Esophagus squamous epithelium (tissue), 5 donors: ENCODE data around the gene PEX5. TPM values are rescaled to one million over a fixed set of nuclear protein-coding genes. Genes with fewer than 3 reads are reported as not detected.

Experiments used
- DNase-seq: peaks from one replicate; lab custom pipeline; 2025; lab: John Stamatoyannopoulos, UW
- H3K27ac ChIP-seq, 4 donors: fragments of 200-600 bp; sonication (generic); one replicate each; pipeline ENCODE4 v1.5.1; 2016 to 2019; ENCODE audit warnings: mild to moderate bottlenecking in 1 of 4
- H3K27me3 ChIP-seq, 4 donors: fragments of 200-600 bp; sonication (generic); 1 replicate in 3 of 4; 2 replicates in 1 of 4; pipeline versions ENCODE4 v1.5.1 to v1.6.0; 2017 to 2021; ENCODE audit warnings: antibody characterized with exemption in 1 of 4
- H3K36me3 ChIP-seq, 3 donors: fragments of 200-600 bp; sonication (generic); one replicate each; pipeline ENCODE4 v1.5.1; 2016 to 2019
- H3K4me1 ChIP-seq, 3 donors: fragments of 200-600 bp; sonication (generic); one replicate each; pipeline ENCODE4 v1.5.1; 2017 to 2019
- H3K4me3 ChIP-seq, 4 donors: fragments of 200-600 bp; sonication (generic); 1 replicate in 3 of 4; 2 replicates in 1 of 4; pipeline ENCODE4 v1.5.1; 2016 to 2019; ENCODE audit warnings: mild to moderate bottlenecking in 2 of 4, moderate library complexity in 1 of 4
- H3K9me3 ChIP-seq, 3 donors: fragments of 200-600 bp; sonication (generic); one replicate each; pipeline ENCODE4 v1.5.1; 2016 to 2019
- POLR2A ChIP-seq, 4 donors: fragments of 450-650 bp; IDR thresholded peaks; one replicate each; pipeline ENCODE4 v1.6.1; 2017; ENCODE audit warnings: antibody characterized with exemption in 4 of 4, mild to moderate bottlenecking in 4 of 4, moderate library complexity in 3 of 4
- WGBS, 2 donors: methylation state at CpG; one replicate each; pipeline ENCODE4 v1.1.5; 2018; 5-methylcytosine and 5-hydroxymethylcytosine counted together
- intact Hi-C: fragments of 100-400 bp; cut with DNase I; formaldehyde crosslinking; loops from one replicate; pipeline ENCODE4 v1.15.0; 2022
- total RNA-seq, 4 donors: library from RNA; depleted of rRNA; stranded (reverse); fragments of >200 nt; gene quantifications; one replicate each; pipeline ENCODE4 v1.1.0, GENCODE V29; 2016
- TF ChIP-seq, protein P1 (sequence below), 6 experiments: fragments of 450-650 bp in 4 of 6; fragments of 200-600 bp in 2 of 6; sonication (generic) in 2 of 6; IDR thresholded peaks; one replicate each; pipeline ENCODE4 v1.5.1; 2016 to 2019; ENCODE audit warnings: antibody characterized with exemption in 6 of 6, mild to moderate bottlenecking in 4 of 6, moderate library complexity in 4 of 6
- donor health status: DM: yes; HTN: yes; CAD: no.

The PEX5 gene
- total RNA-seq, 4 donors from 2014 or later = 15.5 to 38.1 (median 19.9) TPM

DNA sequence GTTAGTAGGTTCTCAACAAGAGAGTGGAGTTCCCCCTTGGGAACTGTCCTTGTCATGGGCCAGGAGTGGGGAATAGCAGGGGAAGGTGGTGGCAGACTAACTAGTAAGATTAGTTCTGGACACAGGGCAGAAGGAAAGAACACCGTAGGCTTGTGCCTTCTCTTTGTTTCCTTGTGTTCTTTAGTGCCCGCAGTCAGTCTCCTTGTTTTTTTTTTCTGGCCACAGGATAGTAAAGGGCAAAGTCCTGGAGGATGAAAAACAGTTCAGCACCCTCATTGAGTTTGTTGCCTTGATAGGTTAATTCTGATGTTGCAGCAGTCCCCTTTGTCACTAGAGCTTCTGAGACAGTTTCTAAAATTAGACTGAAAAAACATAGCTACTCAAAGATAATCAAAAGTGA is 8.4 kb downstream of the PEX5 start:
- DNase-seq = no peak
- no peaks in the 10 kb centered on the region for H3K4me1 ChIP-seq
- no peaks in the 10 kb centered on the region for H3K27me3 ChIP-seq
- intact Hi-C loops = no loop called here
- H3K4me3 ChIP-seq = no peak overlapping the region
- H3K36me3 ChIP-seq = peaks cover 0 to 63% (median 3%) of the 10 kb centered on the region in 3 donors
- no peaks in the 10 kb centered on the region for H3K9me3 ChIP-seq
- H3K27ac ChIP-seq = no peak overlapping the region
- TF ChIP-seq, protein P1, sequence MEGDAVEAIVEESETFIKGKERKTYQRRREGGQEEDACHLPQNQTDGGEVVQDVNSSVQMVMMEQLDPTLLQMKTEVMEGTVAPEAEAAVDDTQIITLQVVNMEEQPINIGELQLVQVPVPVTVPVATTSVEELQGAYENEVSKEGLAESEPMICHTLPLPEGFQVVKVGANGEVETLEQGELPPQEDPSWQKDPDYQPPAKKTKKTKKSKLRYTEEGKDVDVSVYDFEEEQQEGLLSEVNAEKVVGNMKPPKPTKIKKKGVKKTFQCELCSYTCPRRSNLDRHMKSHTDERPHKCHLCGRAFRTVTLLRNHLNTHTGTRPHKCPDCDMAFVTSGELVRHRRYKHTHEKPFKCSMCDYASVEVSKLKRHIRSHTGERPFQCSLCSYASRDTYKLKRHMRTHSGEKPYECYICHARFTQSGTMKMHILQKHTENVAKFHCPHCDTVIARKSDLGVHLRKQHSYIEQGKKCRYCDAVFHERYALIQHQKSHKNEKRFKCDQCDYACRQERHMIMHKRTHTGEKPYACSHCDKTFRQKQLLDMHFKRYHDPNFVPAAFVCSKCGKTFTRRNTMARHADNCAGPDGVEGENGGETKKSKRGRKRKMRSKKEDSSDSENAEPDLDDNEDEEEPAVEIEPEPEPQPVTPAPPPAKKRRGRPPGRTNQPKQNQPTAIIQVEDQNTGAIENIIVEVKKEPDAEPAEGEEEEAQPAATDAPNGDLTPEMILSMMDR (IDR thresholded peaks at IDR 0.05) = no peak
- TF ChIP-seq POLR2A (IDR thresholded peaks at IDR 0.05) = no peak
- 77 to 95% methylated on average over 2 of the region's 2 CpGs for WGBS, 2 donors

DNA sequence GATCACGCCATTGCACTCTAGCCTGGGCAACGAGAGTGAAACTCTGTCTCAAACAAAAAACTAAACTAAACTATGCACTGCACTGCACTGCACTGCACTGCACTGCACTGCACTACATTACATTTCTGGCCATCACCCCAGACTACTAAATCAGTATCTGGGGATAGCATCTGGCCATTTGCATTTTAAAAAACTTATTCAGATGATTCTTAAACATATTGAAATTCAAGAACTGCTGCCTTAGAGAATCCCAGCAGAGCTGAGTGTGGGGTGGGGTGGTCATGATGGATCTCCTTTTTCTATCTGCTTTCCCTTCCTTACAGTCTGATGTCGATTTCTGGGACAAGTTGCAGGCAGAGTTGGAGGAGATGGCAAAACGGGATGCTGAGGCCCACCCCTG is 13.6 kb downstream of the PEX5 start:
- no peak for DNase-seq
- intact Hi-C loops = no loop called here
- no peak overlapping the region for H3K4me3 ChIP-seq
- 81 to 94% methylated on average over 4 of the region's 4 CpGs for WGBS, 2 donors
- TF ChIP-seq POLR2A (IDR thresholded peaks at IDR 0.05) = no peak
- no peaks in the 10 kb centered on the region for H3K4me1 ChIP-seq
- H3K36me3 ChIP-seq = peaks cover 5 to 83% (median 29%) of the 10 kb centered on the region in 3 donors
- H3K9me3 ChIP-seq = no peaks in the 10 kb centered on the region
- no peaks in the 10 kb centered on the region for H3K27me3 ChIP-seq
- H3K27ac ChIP-seq = no peak overlapping the region

DNA sequence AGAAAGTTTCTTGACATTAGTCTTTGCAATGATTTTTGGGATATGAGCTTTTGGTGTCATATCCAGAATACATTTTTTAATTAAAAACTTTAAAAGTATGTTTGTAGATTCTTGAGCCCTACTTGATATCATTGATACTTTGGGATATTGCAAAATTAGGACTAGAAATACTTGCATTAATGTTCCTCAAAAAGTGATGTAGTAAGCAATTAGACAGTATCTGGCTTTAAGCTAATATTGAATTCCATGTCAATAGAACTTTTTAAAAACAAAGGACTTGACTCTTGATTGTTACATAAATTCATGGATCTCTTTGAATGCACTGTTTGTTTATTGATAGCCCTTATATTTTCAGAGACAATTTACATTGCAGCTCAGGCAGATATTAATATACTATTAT is 15.6 kb downstream of the PEX5 start:
- Histone ChIP-seq H3K27me3 (no peaks in the 10 kb centered on the region), H3K4me1 (no peaks in the 10 kb centered on the region), H3K4me3 (no peak overlapping the region), H3K9me3 (no peaks in the 10 kb centered on the region), H3K27ac (no peak overlapping the region), H3K36me3 (peaks cover 25 to 93% (median 45%) of the 10 kb centered on the region in 3 donors)
- intact Hi-C loops = no loop called here
- DNase-seq = no peak
- TF ChIP-seq, protein P1 (IDR thresholded peaks at IDR 0.05) = no peak
- TF ChIP-seq POLR2A (IDR thresholded peaks at IDR 0.05) = no peak

DNA sequence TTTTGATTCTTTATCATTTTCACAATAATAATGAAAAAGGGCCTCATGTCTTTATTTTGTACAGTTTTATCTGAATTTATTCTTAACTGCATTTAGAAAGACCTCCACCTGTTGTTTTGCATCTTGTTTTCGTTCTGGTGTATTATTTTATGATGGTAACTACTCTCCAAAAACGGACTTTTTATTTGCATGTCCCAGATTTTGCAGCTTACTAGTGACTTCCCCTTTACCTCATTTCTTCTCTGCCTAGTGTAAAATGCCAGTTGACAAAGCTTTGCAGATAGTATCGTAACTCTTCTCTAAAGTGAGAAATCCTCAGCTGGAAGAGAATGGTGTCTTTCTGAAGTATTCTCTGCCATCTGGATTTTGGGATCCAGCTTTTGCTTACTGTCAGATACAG is 17.2 kb downstream of the PEX5 start:
- Histone ChIP-seq H3K27ac (no peak overlapping the region), H3K36me3 (peaks cover 25 to 100% (median 52%) of the 10 kb centered on the region in 3 donors), H3K9me3 (peaks cover 0 to 7% (median 0%) of the 10 kb centered on the region in 3 donors), H3K27me3 (no peaks in the 10 kb centered on the region), H3K4me1 (no peaks in the 10 kb centered on the region), H3K4me3 (no peak overlapping the region)
- TF ChIP-seq, protein P1 (IDR thresholded peaks at IDR 0.05) = no peak
- TF ChIP-seq POLR2A (IDR thresholded peaks at IDR 0.05) = no peak
- WGBS, 2 donors = 77 to 92% methylated on average over 3 of the region's 3 CpGs
- intact Hi-C loops = no loop called here
- DNase-seq = no peak

DNA sequence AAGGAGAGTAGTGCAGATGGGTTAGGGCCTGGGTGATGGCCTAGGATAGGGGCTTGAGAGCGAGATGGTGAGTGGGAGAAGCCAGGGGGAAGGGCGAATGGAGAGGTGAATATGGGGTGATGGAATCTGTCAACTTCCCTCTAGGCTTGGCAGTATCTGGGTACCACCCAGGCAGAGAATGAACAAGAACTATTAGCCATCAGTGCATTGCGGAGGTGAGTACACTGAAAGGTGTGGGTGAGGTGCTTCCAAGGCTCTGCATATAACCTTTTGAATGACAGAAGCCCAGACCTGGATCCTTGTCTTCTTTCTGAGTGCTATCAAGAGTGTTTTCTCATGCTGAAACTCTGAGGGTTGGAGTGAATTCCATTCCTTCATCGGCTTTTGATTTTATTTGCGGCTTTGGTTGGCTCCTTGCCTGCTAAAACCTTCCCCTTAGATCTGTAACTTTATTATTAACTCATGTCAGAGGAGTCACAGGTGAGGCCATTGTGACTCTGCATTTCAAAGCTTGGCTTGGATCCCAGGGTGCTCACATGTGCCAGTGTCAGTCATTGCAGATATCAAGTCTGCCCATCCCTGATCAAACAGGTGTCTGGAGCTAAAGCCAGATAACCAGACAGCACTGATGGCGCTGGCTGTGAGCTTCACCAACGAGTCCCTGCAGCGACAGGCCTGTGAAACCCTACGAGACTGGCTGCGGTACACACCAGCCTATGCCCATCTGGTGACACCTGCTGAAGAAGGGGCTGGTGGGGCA is 18.6 kb downstream of the PEX5 start:
- no peak overlapping the region for H3K4me3 ChIP-seq
- H3K27me3 ChIP-seq = no peaks in the 10 kb centered on the region
- no peak for TF ChIP-seq POLR2A (IDR thresholded peaks at IDR 0.05)
- TF ChIP-seq, protein P1 (IDR thresholded peaks at IDR 0.05) = no peak
- peaks cover 25 to 100% (median 49%) of the 10 kb centered on the region in 3 donors for H3K36me3 ChIP-seq
- peaks cover 0 to 7% (median 0%) of the 10 kb centered on the region in 3 donors for H3K9me3 ChIP-seq
- WGBS, 2 donors = 90 to 95% methylated on average over 5 to 9 of the region's 10 CpGs
- DNase-seq = no peak
- intact Hi-C loops = no loop called here
- no peak overlapping the region for H3K27ac ChIP-seq
- H3K4me1 ChIP-seq = no peaks in the 10 kb centered on the region
